T-cell (primary cell): ENCODE measurements around the gene TM7SF3. TPM values are rescaled to one million over a fixed set of nuclear protein-coding genes. Genes with fewer than 3 reads are reported as not detected.

ENCODE experiments used
- ATAC-seq, 4 experiments: fragments of 200-7000 bp in 3 of 4; fragments of 150-1000 bp in 1 of 4; cut with Tn5 transposase; replicated peaks in 1 of 4; 1 replicate in 3 of 4; 2 replicates in 1 of 4; pipeline ENCODE4 v1.10.0; 2021; ENCODE audit warnings: moderate library complexity in 3 of 4, mild to moderate bottlenecking in 2 of 4, moderate number of reproducible peaks in 1 of 4
- CTCF ChIA-PET, 2 donors: fragments of 300-600 bp; sonication (Branson Sonifier 250); formaldehyde crosslinking; loops; one replicate each; lab custom pipeline; 2022; ENCODE audit warnings: antibody characterized with exemption in 2 of 2; lab: Charles Lee
- POLR2A ChIA-PET, 2 donors: fragments of 300-600 bp; sonication (Branson Sonifier 250); formaldehyde crosslinking; loops; one replicate each; lab custom pipeline; 2022; ENCODE audit warnings: antibody characterized with exemption in 2 of 2; lab: Charles Lee
- DNase-seq, 35 experiments: peaks; one replicate each; pipeline versions ENCODE4 v3.0.0 to v3.0.0-alpha.2; 2013 to 2023
- H3K27ac ChIP-seq: one replicate; pipeline ENCODE4 v1.5.1; 2013; ENCODE audit warnings: low read length
- H3K27me3 ChIP-seq, 2 experiments: replicated peaks in 1 of 2; 1 replicate in 1 of 2; 2 replicates in 1 of 2; pipeline versions ENCODE4 v1.6.1 to v1.7.0; 2013; ENCODE audit warnings: low read length in 1 of 2, mixed read lengths in 1 of 2; ENCODE audit not compliant: control insufficient read depth in 2 of 2, insufficient read depth in 2 of 2; ENCODE audit errors: extremely low read depth in 1 of 2
- H3K36me3 ChIP-seq, 2 donors: 1 replicate in 1 of 2; 2 replicates in 1 of 2; pipeline versions ENCODE4 v1.6.1 to v1.7.0; 2013; ENCODE audit warnings: low read length in 1 of 2; ENCODE audit not compliant: control insufficient read depth in 2 of 2, insufficient read depth in 1 of 2; ENCODE audit errors: extremely low read depth in 1 of 2
- H3K4me1 ChIP-seq, 2 experiments: 1 replicate in 1 of 2; 2 replicates in 1 of 2; pipeline versions ENCODE4 v1.6.1 to v1.7.0; 2013; ENCODE audit warnings: low read length in 2 of 2, mixed read lengths in 1 of 2; ENCODE audit not compliant: insufficient read depth in 2 of 2, control insufficient read depth in 1 of 2; ENCODE audit errors: extremely low read depth in 1 of 2
- H3K4me3 ChIP-seq, 2 donors: 1 replicate in 1 of 2; 2 replicates in 1 of 2; pipeline versions ENCODE4 v1.5.1 to v1.7.0; 2013; ENCODE audit warnings: mild to moderate bottlenecking in 2 of 2, low read length in 1 of 2, moderate library complexity in 1 of 2; ENCODE audit not compliant: control insufficient read depth in 1 of 2; ENCODE audit errors: extremely low read depth in 1 of 2
- H3K9me3 ChIP-seq: 2 replicates; pipeline ENCODE4 v1.7.0; 2013
- H3K27ac Mint-ChIP-seq, 2 donors: one replicate each; pipeline ENCODE4 v1.8.0; 2020 to 2021; ENCODE audit warnings: mild to moderate bottlenecking in 2 of 2, mixed read lengths in 2 of 2
- H3K27me3 Mint-ChIP-seq, 2 donors: one replicate each; pipeline ENCODE4 v1.8.0; 2021 to 2022; ENCODE audit warnings: mixed read lengths in 2 of 2
- H3K36me3 Mint-ChIP-seq: one replicate; pipeline ENCODE4 v1.8.0; 2021; ENCODE audit warnings: mixed read lengths
- H3K4me1 Mint-ChIP-seq, 3 donors: one replicate each; pipeline ENCODE4 v1.8.0; 2020 to 2022; ENCODE audit warnings: mixed read lengths in 3 of 3, mild to moderate bottlenecking in 1 of 3
- H3K4me3 Mint-ChIP-seq, 3 donors: one replicate each; pipeline ENCODE4 v1.8.0; 2020 to 2022; ENCODE audit warnings: mild to moderate bottlenecking in 3 of 3, mixed read lengths in 3 of 3, moderate library complexity in 3 of 3
- H3K9me3 Mint-ChIP-seq, 3 donors: one replicate each; pipeline ENCODE4 v1.8.0; 2020 to 2022; ENCODE audit warnings: mixed read lengths in 3 of 3
- WGBS: methylation state at CpG from one replicate; pipeline ENCODE4 v1.1.5; 2013; ENCODE audit warnings: missing lambda C conversion rate; ENCODE audit not compliant: insufficient coverage; 5-methylcytosine and 5-hydroxymethylcytosine counted together
- total RNA-seq, 35 experiments: library from RNA in 6 of 35; stranded (reverse) in 6 of 35; fragments of 120-200 nt in 1 of 35; gene quantifications; one replicate each; pipeline versions ENCODE4 v1.2.1 to v1.2.4 and lab custom pipeline; 2013 to 2026

The TM7SF3 gene
- total RNA-seq, 5 donors from 2014 or later (not counting 1 experiment from before 2014, with no cell fraction given), result 24.9 to 30.6 (median 26.8) TPM

GRCh38 chr12:26928661-26929060, 85.5 kb downstream of the TM7SF3 start:
- Histone ChIP-seq H3K36me3 (peaks cover 0 to 42% of the 10 kb centered on the region in 2 donors), H3K4me1 (peaks cover 0 to 4% of the 10 kb centered on the region in 2 experiments), H3K4me3 (no peak overlapping the region), H3K27ac (no peak overlapping the region), H3K27me3 (no peaks in the 10 kb centered on the region), H3K9me3 (no peaks in the 10 kb centered on the region)
- H3K9me3 Mint-ChIP-seq, result no peaks in the 10 kb centered on the region
- H3K27ac Mint-ChIP-seq, result no peak overlapping the region
- ChIA-PET CTCF (interaction anchor here in 1 of 2 donors (0.5 kb wide), 1 partner anchor 351 kb away, joined by 3 read pairs; no protein-coding TSS in a partner anchor), POLR2A (no interaction called here)
- no peak overlapping the region for H3K4me3 Mint-ChIP-seq
- DNase-seq (no peak), ATAC-seq (no peak)
- H3K27me3 Mint-ChIP-seq, result no peaks in the 10 kb centered on the region
- H3K4me1 Mint-ChIP-seq, result peaks cover 27 to 34% (median 29%) of the 10 kb centered on the region in 3 donors
- peaks cover 57% of the 10 kb centered on the region for H3K36me3 Mint-ChIP-seq
- 100% methylated on average over 2 of the region's 5 CpGs for WGBS

Other genes with a start within 250 kb of the TM7SF3 start
- 10 to 100 TPM; 38.8 to 52.5 (median 44.5) TPM for gene ITPR2, start 181.2 kb downstream of the TM7SF3 start, total RNA-seq
- gene INTS13, start 76.4 kb downstream of the TM7SF3 start, total RNA-seq, result 10 to 100 TPM; 19.7 to 26.0 (median 23.9) TPM
- 10 to 100 TPM; 51.7 to 83.6 (median 71.3) TPM for gene FGFR1OP2, start 75.9 kb downstream of the TM7SF3 start, total RNA-seq
- 10 to 100 TPM; 45.8 to 78.7 (median 47.5) TPM for gene MED21, start 8.2 kb upstream of the TM7SF3 start, total RNA-seq
- not detected for gene C12orf71, start 68.2 kb upstream of the TM7SF3 start, total RNA-seq
- 10 to 100 TPM; 13.5 to 19.6 (median 18.3) TPM for gene STK38L, start 229.9 kb upstream of the TM7SF3 start, total RNA-seq